Measurements from ENCODE around the gene ARHGEF11. TPM values are rescaled to one million over a fixed set of nuclear protein-coding genes. Genes with fewer than 3 reads are reported as not detected.
"Not testable (repeated sequence)": the region's sequence is repeated elsewhere in the genome, so short reads cannot be mapped to it uniquely, and the experiment has no call there.

Gene ARHGEF11, protein sequence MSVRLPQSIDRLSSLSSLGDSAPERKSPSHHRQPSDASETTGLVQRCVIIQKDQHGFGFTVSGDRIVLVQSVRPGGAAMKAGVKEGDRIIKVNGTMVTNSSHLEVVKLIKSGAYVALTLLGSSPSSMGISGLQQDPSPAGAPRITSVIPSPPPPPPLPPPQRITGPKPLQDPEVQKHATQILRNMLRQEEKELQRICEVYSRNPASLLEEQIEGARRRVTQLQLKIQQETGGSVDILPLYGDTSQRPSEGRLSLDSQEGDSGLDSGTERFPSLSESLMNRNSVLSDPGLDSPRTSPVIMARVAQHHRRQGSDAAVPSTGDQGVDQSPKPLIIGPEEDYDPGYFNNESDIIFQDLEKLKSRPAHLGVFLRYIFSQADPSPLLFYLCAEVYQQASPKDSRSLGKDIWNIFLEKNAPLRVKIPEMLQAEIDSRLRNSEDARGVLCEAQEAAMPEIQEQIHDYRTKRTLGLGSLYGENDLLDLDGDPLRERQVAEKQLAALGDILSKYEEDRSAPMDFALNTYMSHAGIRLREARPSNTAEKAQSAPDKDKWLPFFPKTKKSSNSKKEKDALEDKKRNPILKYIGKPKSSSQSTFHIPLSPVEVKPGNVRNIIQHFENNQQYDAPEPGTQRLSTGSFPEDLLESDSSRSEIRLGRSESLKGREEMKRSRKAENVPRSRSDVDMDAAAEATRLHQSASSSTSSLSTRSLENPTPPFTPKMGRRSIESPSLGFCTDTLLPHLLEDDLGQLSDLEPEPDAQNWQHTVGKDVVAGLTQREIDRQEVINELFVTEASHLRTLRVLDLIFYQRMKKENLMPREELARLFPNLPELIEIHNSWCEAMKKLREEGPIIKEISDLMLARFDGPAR (N-terminal part only)
- total RNA-seq: 40.5 TPM

DNA sequence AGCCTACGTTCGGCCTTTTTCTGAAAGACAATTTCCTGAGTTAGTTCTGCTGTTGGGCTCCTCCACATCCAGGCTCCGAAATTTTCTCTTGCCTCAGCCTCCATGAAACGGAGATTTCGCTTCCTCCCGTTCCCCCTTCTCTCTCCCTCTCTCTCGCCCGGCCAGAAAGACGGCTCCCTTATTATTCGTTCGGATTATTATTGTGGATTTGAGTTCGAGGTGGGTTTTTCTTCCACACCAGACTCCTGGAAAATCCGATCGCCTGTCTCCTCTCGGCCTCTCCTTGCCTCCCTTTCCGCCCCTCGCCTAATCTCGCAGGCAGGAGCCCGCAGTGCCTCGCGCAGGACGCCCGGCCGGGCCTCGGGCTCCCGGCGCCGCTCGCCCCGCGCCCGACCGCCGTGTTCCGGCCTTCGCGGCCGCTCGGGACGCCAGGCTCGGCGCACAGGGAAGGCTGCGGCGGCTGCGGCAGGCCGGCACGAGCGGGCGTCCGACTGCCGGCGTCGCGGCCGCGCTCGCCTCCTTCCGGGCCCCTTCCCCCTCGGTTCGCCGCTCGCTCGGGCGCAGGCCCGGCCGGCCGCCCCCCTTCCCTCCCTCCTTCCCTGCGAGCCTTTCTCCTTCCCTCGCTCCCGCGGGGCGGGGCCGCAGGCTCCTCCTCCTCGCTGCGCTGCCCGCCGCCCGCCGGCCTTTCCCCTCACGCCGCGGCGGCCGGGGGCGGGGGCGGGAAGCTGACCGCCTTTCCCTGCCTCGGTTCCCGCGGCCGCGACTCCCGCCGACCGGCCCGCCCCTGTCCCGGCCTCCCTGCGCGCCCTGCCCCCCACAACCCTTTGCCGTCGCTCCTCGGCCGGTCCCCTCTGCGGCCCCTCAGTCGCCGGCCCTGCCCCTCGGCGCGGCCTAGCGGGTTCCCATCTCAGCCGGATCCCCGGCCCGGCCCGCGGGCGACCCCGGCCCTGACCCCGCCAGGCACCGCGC, at the start of gene ARHGEF11:
TSS of gene ARHGEF11 (minus strand) at position 493 of the 969 bp plus-strand sequence. CDS start 1,412 bp downstream, outside the sequence.
- DNase-seq (ENCODE audit: low spot score): peak; percentile 89

DNA sequence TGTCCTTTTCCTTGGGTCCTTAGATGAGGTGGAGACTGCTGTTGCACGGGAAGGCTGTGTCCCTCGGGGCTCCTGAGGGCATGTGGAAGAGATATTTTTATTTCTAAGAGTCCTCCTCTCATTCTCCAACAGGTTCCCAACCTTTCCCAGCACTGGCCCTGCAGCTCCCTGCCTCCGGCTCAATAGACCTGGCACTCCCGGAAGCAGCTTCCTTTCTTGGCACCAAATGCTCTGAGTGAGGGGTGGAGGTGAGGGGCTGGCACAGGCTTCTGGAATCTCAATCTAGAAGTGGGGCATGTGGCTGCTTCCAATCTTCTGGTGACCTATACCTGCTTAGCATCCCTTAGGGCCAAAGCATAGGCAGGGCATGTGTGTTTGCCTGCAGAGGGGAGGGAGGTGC, 49.5 kb upstream of the ARHGEF11 start:
- no peak for DNase-seq (ENCODE audit: low spot score)

DNA sequence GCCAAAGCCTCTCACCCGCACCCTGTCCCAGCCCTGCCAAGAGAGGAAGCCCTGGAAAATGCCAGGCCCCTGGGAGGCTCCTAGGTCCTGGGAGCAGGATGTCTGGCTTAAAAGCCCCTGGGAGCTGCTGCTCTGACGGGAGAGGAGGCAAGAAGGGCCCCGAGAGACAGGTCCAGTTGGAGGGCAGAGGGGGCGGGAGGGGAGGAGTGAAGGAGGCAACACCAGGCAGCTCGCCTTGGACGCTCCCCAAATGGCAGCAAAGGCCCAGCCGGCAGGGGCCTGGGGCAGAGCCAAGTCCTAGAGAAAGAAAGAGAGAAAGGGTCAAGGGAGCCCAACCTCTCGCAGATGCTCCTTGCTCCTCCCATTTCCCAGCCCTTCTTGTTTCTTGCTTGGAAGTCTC, 47.3 kb upstream of the ARHGEF11 start:
- DNase-seq (ENCODE audit: low spot score): no peak

DNA sequence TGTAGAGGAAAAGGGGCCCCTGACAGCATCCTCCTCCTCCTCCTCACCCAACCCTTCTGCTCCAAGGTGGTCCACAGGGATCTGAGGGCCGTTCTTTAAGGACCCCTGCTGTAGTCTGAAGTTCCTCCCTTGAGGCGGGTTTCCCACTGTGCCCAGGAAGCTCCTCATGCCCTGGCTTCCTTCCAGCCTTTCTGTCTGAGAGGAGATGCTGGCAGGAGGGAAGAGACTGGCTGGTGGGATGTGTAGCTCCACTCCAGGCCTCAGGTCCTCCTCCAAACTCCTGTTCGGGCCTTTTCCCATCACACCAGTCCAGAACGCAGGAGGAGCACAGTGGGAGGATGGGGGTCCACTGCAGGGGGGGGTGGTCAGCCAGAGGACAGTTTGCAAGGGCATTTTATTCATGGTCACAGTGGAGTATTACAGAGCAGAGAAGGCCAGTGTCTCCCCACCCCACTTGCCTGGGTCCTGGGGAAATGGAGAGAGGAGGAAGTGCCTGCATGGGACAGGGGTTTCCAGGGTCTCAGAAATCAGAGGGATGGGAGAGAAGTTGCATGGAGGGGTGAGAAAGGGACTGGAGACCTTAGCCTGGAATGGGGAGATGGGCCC, 46.2 kb upstream of the ARHGEF11 start:
- no peak for DNase-seq (ENCODE audit: low spot score)

DNA sequence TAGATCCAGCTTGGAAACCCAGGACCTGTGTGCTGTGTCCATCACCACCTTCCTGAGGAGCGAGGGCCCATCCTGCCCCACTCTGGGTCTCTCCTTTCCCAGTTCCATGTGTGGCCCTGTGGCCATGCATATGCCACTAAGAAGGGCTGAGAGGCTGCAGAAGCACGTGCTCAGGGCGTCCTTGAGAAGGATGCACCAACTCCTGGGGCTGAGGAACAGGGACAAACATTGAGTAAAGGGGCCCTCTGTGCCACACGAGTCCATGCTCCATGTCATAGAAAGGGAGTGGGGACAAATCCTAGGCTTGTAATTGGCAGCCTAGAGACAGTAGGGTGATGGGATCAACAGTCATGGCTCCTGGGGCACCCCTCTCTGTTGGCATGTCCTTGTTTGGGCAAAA, 45.6 kb upstream of the ARHGEF11 start:
- no peak for DNase-seq (ENCODE audit: low spot score)

DNA sequence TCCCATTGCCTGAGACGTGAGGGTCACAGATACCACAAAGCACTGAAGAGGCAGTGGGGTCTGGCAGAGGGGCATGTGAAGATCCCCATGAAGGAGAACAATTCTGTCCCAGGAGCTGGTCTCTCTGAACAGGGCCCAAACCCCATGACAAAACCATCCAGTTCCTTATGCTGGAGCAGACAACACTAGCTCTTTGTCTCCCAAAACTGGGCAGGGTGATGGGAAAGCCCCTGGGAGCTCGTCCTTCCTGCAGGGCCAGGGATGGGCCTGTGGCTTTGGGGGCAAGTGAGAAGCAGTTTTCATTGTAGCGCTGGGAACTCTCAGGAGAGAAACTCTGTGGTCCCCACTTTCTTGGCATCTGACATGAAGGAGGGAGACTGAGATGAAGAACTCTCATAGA, 45.2 kb upstream of the ARHGEF11 start:
- DNase-seq (ENCODE audit: low spot score): no peak

DNA sequence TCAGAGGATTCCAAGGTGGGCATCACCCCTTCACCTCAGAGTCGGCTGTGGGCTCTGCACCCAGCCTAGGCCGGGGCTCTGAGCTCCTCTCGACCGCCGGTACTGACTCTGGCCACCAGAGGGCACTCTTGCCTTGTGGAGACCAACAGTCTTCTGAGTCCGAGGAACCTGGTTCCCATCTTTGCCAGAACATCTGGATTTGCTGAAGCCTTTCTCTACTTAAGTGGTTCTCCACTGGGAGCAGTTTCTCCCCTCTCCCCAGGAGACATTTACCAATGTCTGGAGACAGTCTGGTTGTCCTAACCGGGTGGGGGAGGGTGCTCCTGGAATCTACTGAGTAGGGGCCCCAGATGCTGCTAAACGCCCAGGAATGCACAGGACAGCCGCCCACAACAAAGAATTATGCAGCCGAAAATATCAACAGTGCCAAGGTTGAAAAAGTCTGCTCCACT, 44.7 kb upstream of the ARHGEF11 start:
- peak; percentile 88 for DNase-seq (ENCODE audit: low spot score)

DNA sequence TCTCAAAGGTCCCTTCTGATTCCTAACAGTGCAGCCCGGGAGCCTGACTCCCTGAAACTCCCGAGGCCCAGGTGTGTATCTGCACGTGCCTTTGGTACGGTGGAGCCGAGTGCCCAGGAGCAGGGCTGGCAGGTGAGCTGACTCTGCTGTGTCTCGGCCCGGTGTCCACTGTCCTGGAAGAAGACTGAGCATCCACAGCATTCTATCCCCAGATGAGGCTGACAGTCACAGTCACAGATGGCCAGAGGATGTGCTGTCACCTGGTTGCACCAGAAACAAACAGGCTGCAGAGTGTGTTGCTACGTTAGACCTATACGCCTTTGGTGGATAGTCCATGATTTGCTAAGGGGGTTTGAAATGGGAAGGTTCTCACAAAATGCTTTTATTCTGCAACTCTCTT, 44.2 kb upstream of the ARHGEF11 start:
- no peak for DNase-seq (ENCODE audit: low spot score)

DNA sequence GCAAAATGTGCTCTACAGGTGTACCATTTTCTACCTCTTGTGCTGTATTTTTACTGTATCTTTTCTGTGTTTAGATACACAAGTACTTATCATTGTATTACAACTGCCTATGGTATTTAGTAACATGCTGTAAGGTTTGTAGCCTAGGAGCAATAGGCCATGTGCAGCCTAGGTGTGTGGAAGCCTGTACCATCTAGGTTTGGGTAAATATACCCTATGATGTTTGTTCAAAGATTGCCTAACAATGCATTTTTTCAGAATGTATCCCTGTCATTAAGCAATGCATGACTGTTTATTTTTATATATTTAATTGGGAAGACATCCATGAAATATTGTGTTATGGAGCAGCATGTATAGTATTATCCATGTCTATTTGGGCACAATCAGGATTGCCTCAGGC, 43.1 kb upstream of the ARHGEF11 start:
- DNase-seq (ENCODE audit: low spot score): no peak

DNA sequence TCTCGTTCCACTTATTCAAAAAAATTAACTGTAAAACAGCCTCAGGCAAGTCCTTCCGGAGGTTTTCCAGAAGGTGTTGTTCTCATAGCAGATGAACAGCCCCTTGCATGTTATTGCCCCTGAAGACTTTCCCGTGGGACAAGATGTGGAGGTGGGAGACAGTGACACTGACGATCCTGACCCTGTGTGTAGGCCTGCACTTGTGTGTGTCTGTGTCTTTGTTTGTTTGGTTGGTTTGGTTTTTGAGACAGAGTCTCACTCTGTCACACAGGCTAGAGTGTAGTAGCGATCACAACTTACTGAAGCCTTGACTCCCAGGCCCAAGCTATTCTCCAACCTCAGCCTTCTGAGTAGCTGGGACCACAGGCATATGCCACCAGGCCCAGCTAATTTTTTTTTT, 41.5 kb upstream of the ARHGEF11 start:
- no peak for DNase-seq (ENCODE audit: low spot score)

DNA sequence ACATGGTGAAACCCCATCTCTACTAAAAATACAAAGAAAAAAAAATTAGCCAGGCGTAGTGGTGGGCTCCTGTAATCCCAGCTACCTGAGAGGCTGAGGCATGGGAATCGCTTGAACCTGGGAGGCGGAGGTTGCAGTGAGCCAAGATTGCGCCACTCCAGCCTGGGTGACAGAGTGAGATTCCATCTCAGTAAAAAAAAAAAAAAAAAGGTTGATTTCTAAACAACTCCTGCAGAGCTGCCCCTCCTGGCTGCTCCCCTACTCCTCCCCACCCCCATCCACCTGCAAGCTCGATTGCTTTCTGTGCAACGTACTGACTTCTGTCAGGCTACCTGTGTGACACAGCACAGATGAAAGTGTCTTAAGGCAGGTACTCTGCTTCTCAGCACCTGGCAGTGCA, 40.8 kb upstream of the ARHGEF11 start:
- DNase-seq (ENCODE audit: low spot score): no peak

DNA sequence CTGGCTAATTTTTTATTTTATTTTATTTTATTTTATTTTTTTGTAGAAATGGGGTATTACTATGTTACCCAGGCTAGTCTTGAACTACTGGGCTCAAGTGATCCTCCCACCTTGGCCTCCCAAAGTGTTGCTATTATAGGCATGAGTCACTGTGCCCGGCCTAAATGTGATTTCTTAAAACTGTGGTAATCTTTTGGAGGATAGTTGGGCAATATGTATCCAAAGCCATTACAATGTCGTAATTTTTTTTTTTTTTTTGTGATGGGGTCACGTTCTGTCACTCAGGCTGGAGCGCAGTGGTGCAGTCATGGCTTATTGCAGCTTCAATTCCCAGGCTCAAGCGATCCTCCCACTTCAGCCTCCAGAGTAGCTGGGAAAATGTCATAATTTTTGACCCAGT, 39.9 kb upstream of the ARHGEF11 start:
- no peak for DNase-seq (ENCODE audit: low spot score)

DNA sequence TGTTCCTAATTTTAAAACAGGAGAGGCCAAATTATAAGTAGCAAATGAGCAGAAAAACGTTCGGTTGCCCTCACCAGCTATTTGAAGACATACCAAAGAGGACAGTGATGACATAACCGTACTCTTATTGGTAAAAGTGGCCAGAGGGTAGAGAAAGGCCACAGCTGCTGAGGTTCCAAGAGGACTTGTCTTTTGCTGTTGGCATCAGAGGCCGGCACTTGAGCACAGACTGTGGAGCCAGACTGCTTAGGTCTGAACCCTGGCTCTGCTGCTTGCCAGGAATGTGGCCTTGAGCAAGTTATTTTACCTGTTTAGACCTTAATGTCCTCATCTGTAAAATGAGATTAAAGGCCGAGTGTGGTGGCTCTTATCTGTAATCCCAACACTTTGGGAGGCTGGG, 39.2 kb upstream of the ARHGEF11 start:
- DNase-seq (ENCODE audit: low spot score): no peak

DNA sequence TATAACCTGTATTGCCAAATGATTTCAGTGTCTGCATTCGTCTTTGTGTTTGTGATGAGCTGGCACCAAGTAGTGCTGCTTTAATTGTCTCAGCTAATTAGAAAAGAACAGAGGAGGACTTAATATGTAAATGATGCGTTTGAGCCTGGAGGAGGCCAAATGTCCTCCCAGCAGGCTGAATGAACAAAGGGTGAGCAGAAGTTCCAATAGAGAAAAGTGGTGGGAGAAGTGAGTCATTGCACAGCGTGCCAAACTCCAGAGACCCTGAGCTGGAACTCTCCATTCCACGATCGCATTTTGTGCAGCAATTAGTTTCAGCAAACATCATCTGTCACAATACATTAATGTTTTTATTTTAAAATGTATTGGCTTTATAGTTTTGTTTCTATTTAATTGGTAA, 36.2 kb upstream of the ARHGEF11 start:
- no peak for DNase-seq (ENCODE audit: low spot score)

DNA sequence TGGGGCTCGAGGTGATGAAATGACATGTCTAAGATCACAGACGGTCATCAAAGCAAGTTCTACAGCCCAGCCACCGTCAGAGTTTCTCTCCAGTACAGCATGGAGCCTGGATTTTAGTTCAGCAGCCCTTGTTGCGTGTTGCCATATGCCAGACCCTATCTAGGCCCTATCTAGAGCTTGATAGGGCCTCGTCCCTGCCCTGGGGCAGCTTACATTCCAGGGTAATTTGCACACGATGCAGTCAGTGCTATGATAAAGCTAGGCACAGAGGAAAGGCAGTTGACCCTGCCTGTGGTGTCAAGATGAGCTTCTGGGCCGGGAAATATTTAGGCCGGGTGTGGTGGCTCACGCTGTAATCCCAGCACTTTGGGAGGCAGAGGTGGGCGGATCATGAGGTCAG, 35.2 kb upstream of the ARHGEF11 start:
- DNase-seq (ENCODE audit: low spot score): no peak

DNA sequence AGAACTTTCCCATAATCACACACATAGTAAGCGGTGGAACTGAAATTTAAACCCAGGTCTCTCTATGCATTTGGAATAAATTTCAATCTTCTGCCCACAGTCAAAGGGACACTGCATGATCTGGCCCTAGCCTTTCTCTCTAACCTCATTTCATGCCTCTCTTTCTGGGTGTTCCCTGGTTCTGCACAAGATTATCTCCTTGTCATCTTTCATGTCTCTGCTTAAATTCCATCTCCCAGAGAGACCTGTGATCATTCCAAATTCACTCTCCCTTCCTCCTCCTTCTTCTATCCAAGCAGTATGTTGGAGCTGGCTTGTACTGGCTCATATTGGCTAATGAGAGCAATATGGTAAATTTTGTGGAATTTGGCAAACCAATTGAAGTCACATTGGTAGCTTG, 31.9 kb upstream of the ARHGEF11 start:
- no peak for DNase-seq (ENCODE audit: low spot score)

DNA sequence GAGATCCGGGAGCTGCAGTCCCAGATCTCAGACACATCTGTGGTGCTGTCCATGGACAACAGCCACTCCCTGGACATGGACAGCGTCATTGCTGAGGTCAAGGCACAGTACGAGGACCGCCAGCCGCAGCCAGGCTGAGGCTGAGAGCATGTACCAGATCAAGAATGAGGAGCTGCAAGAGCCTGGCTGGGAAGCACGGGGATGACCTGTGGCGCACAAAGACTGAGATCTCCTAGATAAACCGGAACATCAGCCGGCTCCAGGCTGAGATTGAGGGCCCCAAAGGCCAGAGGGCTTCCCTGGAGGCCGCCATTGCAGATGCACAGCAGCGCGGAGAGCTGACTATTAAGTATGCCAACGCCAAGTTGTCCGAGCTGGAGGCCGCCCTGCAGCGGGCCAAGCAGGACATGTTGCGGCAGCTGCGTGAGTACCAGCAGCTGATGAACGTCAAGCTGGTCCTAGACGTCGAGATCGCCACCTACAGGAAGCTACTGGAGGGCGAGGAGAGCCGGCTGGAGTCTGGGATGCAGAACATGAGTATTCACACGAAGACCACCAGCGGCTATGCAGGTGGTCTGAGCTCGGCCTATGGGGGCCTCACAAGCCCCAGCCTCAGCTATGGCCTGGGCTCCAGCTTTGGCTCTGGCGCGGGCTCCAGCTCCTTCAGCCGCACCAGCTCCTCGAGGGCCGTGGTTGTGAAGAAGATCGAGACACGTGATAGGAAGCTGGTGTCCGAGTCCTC, 28.6 kb upstream of the ARHGEF11 start:
- peak; percentile 70 for DNase-seq (ENCODE audit: low spot score)

DNA sequence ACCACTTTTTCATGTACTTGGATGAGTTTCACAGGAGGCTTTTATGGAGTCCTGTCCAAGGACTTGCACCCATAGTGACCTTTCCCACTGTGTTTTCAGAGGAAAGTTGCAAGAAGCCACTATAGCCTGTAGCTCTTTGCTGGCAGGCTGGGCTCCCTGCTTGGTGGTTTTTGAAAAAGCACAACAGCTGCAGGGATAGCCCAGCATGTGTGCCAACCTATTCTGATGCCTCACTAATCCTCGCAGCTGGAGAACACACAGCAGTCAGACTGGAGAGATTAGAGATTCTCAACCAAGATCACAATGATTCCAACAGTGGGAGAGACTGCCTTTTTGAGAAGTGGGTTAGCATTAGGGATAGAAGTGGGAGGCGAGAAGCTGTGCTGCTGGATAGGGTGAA, 24.1 kb upstream of the ARHGEF11 start:
- no peak for DNase-seq (ENCODE audit: low spot score)

DNA sequence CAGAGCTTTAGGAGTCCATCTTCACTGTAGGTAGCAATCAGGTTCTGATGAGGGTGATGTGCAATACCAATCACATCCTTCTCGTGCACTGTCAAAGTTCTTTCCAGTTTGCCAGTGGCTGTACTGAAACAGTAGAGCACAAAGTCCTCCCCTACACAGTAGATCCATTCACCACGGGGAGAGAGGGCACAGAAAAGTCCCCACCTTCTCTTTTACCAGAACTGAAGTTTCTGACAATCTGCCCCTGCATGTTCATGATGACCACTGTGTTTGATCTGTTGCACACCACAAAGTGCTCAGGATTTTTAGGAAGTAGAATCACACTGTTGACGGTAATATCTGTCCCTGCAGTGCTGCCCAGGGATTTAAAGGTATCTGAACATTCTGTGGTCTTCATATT, 13.7 kb upstream of the ARHGEF11 start:
- DNase-seq (ENCODE audit: low spot score): not testable (repeated sequence)

DNA sequence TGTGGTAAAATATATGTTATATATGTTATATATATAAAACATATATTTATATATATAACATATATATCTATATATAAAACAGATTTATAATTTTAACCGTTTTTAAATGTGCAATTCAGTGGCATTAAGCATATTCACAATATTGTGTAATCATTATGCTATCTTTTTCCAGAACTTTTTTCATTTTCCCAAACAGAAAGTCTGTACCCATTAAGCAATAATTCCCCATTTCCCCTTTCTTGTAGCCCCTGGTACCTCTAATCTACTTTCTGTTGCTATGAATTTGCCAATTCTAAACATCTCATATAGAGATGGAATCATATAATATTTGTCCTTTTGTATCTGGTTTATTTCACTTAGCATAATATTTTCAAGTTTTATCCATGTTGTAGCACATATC, 10.7 kb upstream of the ARHGEF11 start:
- no peak for DNase-seq (ENCODE audit: low spot score)

DNA sequence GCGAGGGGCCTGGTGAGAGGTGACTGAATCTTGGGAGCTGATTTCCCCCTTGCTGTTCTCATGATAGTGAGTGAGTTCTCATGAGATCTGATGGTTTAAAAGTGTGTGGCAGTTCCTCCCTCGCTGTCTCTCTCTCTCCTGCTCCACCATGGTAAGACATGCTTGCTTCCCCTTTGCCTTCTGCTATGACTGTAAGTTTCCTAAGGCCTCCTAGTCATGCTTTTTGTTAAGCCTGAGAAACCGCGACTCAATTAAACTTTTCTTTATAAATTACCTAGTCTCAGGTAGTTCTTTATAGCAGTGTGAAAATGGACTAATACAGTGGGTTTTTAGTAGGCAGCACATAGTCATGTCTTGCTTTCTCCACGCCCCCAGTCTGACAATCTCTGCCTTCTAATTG, 10.2 kb upstream of the ARHGEF11 start:
- DNase-seq (ENCODE audit: low spot score): not testable (repeated sequence)

Data from mucosa of gallbladder (tissue), 1 donor.